ENCODE results near the gene PDZD7.

The PDZD7 gene

GRCh38 chr10:100968062-100968736, 62.7 kb downstream of the PDZD7 start:
- DNase-seq (ENCODE audit: low read depth in 2 of 2): no peak

- DNase-seq (ENCODE audit: low read depth in 2 of 2): no peak
These were observed 63.6 kb downstream of the PDZD7 start for GRCh38 chr10:100967332-100967731.

GRCh38 chr10:100966887-100967286, 64.0 kb downstream of the PDZD7 start:
- no peak for DNase-seq (ENCODE audit: low read depth in 2 of 2)

GRCh38 chr10:100965820-100966219, 65.1 kb downstream of the PDZD7 start:
- DNase-seq (ENCODE audit: low read depth in 2 of 2): no peak

- DNase-seq (ENCODE audit: low read depth in 2 of 2): no peak
These were observed 67.1 kb downstream of the PDZD7 start for GRCh38 chr10:100963826-100964225.

- DNase-seq (ENCODE audit: low read depth in 2 of 2): no peak
These were observed 68.4 kb downstream of the PDZD7 start for GRCh38 chr10:100962351-100963080.

- DNase-seq (ENCODE audit: low read depth in 2 of 2): no peak
These were observed 70.7 kb downstream of the PDZD7 start for GRCh38 chr10:100960251-100960650.

Measured in fibroblast of skin of left biceps (primary cell).